HepG2 (cell line): ENCODE results near the gene XAF1. TPM values are rescaled to one million over a fixed set of nuclear protein-coding genes. Genes with fewer than 3 reads are reported as not detected.

ENCODE experiments used
- ATAC-seq: fragments of 200-7000 bp; cut with Tn5 transposase; 3 replicates; pipeline ENCODE4 v1.9.1; 2020; ENCODE audit warnings: mild to moderate bottlenecking, moderate library complexity
- BruUV-seq: library from RNA; stranded (reverse); fragments of 400-500 nt; replicated peaks from 2 replicates; lab custom pipeline; 2021; lab: Mats Ljungman, UMichigan
- CTCF ChIA-PET: fragments of 300-600 bp; formaldehyde crosslinking; extraction: SDS; loops from one replicate; lab custom pipeline; 2021; ENCODE audit warnings: low total read pairs, inconsistent platforms, low intra/inter-chr PET ratio; lab: Yijun Ruan, JAX
- POLR2A ChIA-PET: fragments of 350-600 bp; sonication (Branson Sonifier 250); formaldehyde crosslinking; loops from one replicate; lab custom pipeline; 2020; ENCODE audit warnings: antibody characterized with exemption, inconsistent platforms; lab: Yijun Ruan, JAX
- DNase-seq: peaks from one replicate; pipeline ENCODE4 v3.0.0-alpha.2; 2015; ENCODE audit warnings: low spot score
- FAIRE-seq: peaks from 3 replicates; lab custom pipeline; 2011; peaks lifted over from hg19 to GRCh38; lab: Jason Lieb, UNC
- H2AFZ ChIP-seq: one replicate; pipeline ENCODE4 v1.6.1; 2011; ENCODE audit warnings: low read length, inconsistent platforms
- H3K27ac ChIP-seq: fragments of 300-600 bp; 3 replicates; pipeline ENCODE4 v1.8.0; 2011; ENCODE audit warnings: mixed run types, mild to moderate bottlenecking, mixed read lengths, low read length, inconsistent platforms; ENCODE audit not compliant: insufficient read depth; ENCODE audit errors: extremely low read length
- H3K27me3 ChIP-seq, 2 experiments: fragments of 200-600 bp in 1 of 2; 2 replicates in 1 of 2; 3 replicates in 1 of 2; pipeline versions ENCODE4 v1.6.0 to v1.8.0; 2011; ENCODE audit warnings: low read length in 2 of 2, mild to moderate bottlenecking in 2 of 2, moderate library complexity in 2 of 2, inconsistent platforms in 1 of 2; ENCODE audit not compliant: insufficient read depth in 2 of 2, control insufficient read depth in 1 of 2
- H3K36me3 ChIP-seq, 2 experiments: fragments of 200-600 bp in 1 of 2; replicated peaks in 1 of 2; 2 replicates in 1 of 2; 3 replicates in 1 of 2; pipeline versions ENCODE4 v1.5.1 to v1.8.0; 2011; ENCODE audit warnings: low read length in 2 of 2, inconsistent platforms in 1 of 2; ENCODE audit not compliant: insufficient read depth in 2 of 2, control insufficient read depth in 1 of 2
- H3K4me1 ChIP-seq: 2 replicates; pipeline ENCODE4 v1.5.1; 2012; ENCODE audit warnings: low read length, inconsistent platforms; ENCODE audit not compliant: insufficient read depth
- H3K4me2 ChIP-seq: 2 replicates; pipeline ENCODE4 v1.6.0; 2011; ENCODE audit warnings: low read depth, low read length, inconsistent platforms
- H3K4me3 ChIP-seq, 3 experiments: fragments of 200-600 bp in 1 of 3; sonication (generic), shearing (Covaris generic) in 1 of 3; replicated peaks in 1 of 3; 2 replicates each; pipeline ENCODE4 v1.5.1; 2011 to 2016; ENCODE audit warnings: low read length in 3 of 3, inconsistent platforms in 2 of 3, low read depth in 2 of 3, mild to moderate bottlenecking in 2 of 3, control low read depth in 1 of 3, mixed read lengths in 1 of 3; ENCODE audit not compliant: insufficient read depth in 1 of 3
- H3K79me2 ChIP-seq: one replicate; pipeline ENCODE4 v1.6.1; 2011; ENCODE audit warnings: low read length, inconsistent platforms; ENCODE audit not compliant: insufficient read depth
- H3K9ac ChIP-seq: 2 replicates; pipeline ENCODE4 v1.6.0; 2011; ENCODE audit warnings: mild to moderate bottlenecking, low read depth, low read length, inconsistent platforms; ENCODE audit not compliant: insufficient read depth
- H3K9me3 ChIP-seq: 2 replicates; pipeline ENCODE4 v1.5.1; 2012; ENCODE audit warnings: mild to moderate bottlenecking, low read length
- H4K20me1 ChIP-seq: 2 replicates; pipeline ENCODE4 v1.6.0; 2011; ENCODE audit warnings: inconsistent platforms, mild to moderate bottlenecking, low read length, moderate library complexity; ENCODE audit not compliant: insufficient read depth
- FOXO1 ChIP-seq: sonication (generic); formaldehyde crosslinking; IDR thresholded peaks from 2 replicates; pipeline ENCODE4 v1.4.0; 2020; ENCODE audit warnings: missing genetic modification reagents
- HDAC6 ChIP-seq: fragments of 200-600 bp; sonication (generic); IDR thresholded peaks from 2 replicates; pipeline ENCODE4 v1.7.0; 2017; ENCODE audit warnings: mild to moderate bottlenecking, antibody characterized with exemption, low read length, low read depth
- ONECUT2 ChIP-seq: sonication (generic); formaldehyde crosslinking; IDR thresholded peaks from 2 replicates; pipeline ENCODE4 v1.4.0; 2020; ENCODE audit warnings: missing genetic modification reagents
- PTBP1 ChIP-seq: fragments of 200-400 bp; formaldehyde crosslinking; IDR thresholded peaks from 2 replicates; pipeline ENCODE4 v1.6.1; 2018; ENCODE audit warnings: low read length, low read depth; ENCODE audit not compliant: poor library complexity, severe bottlenecking
- TMF1 ChIP-seq: sonication (generic); formaldehyde crosslinking; IDR thresholded peaks from 2 replicates; pipeline ENCODE4 v1.8.1; 2022; ENCODE audit warnings: low read depth, missing genetic modification reagents
- ZNF10 ChIP-seq: sonication (generic); formaldehyde crosslinking; IDR thresholded peaks from 2 replicates; pipeline ENCODE4 v1.4.0; 2020; ENCODE audit warnings: mild to moderate bottlenecking, low read depth, missing genetic modification reagents, borderline replicate concordance
- ZNF556 ChIP-seq: sonication (generic); formaldehyde crosslinking; IDR thresholded peaks from 2 replicates; pipeline ENCODE4 v1.4.0; 2020; ENCODE audit warnings: mild to moderate bottlenecking, missing genetic modification reagents, borderline replicate concordance
- ZNF577 ChIP-seq: sonication (generic); formaldehyde crosslinking; IDR thresholded peaks from 2 replicates; pipeline ENCODE4 v1.4.0; 2020; ENCODE audit warnings: mild to moderate bottlenecking, low read depth, missing genetic modification reagents, borderline replicate concordance
- ZNF674 ChIP-seq: sonication (generic); formaldehyde crosslinking; IDR thresholded peaks from 2 replicates; pipeline ENCODE4 v1.5.0; 2020; ENCODE audit warnings: low read depth, mild to moderate bottlenecking, missing genetic modification reagents
- ZSCAN25 ChIP-seq: sonication (generic); formaldehyde crosslinking; IDR thresholded peaks from 2 replicates; pipeline ENCODE4 v1.8.0; 2022; ENCODE audit warnings: mild to moderate bottlenecking, missing genetic modification reagents
- WGBS: methylation state at CpG from one replicate; pipeline ENCODE4 v1.1.6; 2017; ENCODE audit warnings: low lambda C conversion rate; 5-methylcytosine and 5-hydroxymethylcytosine counted together
- in situ Hi-C: cut with HindIII; loops from 2 replicates; pipeline ENCODE4 v1.10.0; 2017; ENCODE audit warnings: low pct_unique_long_range_greater_than_20kb; ENCODE audit not compliant: extremely low pct_ligation_motif_present
- intact Hi-C: fragments of 100-400 bp; cut with micrococcal nuclease; formaldehyde crosslinking; loops from one replicate; pipeline ENCODE4 v1.10.0; 2022; ENCODE audit not compliant: unreplicated experiment
- polyA plus RNA-seq, 8 experiments: library from polyadenylated mRNA; depleted of rRNA in 3 of 8; stranded (reverse) in 7 of 8; unstranded in 1 of 8; fragments of >200 nt; fragmentation: Illumina TruSeq in 4 of 8; extraction: Trizol in 4 of 8; gene quantifications; 2 replicates each; pipeline versions ENCODE4 v1.2.1 to v1.2.3, GENCODE V29; 2011 to 2016; ENCODE audit warnings: low read depth in 4 of 8, missing spikeins in 1 of 8, mixed read lengths in 1 of 8; ENCODE audit not compliant: insufficient read depth in 1 of 8
- total RNA-seq, 5 experiments: library from RNA; depleted of rRNA; stranded (reverse); fragments of >200 nt; fragmentation: Illumina TruSeq; extraction: Trizol; gene quantifications; 2 replicates each; pipeline ENCODE4 v1.2.3, GENCODE V29; 2016; ENCODE audit warnings: low read depth in 1 of 5
- TF ChIP-seq, protein P1 (sequence below): sonication (generic); formaldehyde crosslinking; IDR thresholded peaks from 2 replicates; pipeline ENCODE4 v1.4.0; 2020; ENCODE audit warnings: missing genetic modification reagents
- TF ChIP-seq, protein P2 (sequence below): sonication (generic); formaldehyde crosslinking; IDR thresholded peaks from 2 replicates; pipeline ENCODE4 v1.9.0; 2021; ENCODE audit warnings: mild to moderate bottlenecking, missing genetic modification reagents

The XAF1 gene
- total and polyA plus RNA-seq, 2 of the 13 experiments (the other 11 are each of a cell fraction or from before 2014, with no cell fraction given): 1.2 to 2.4 TPM

DNA sequence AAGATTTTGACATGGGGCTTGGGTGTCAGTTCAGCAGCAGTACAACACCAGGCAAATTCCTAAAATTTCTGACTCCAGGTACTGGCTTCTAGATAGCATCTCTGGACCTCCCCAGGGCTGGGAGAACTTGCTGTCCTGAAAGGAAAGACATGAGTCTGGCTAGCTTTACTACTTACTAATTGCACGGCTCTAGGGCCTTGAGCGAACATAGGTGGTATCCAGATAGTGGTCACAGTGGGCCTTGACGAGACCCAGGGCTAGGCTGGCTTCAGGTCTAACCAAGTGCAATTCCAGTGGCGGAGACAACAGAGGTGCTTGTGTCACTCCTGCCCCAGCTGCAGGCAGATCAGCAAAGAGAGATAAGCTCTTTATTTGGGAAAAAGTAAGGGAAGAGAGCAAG is 26.3 kb upstream of the XAF1 start:
- no peak overlapping the region for H2AFZ ChIP-seq
- no peak overlapping the region for H3K4me2 ChIP-seq
- H3K9me3 ChIP-seq: no peaks in the 10 kb centered on the region
- WGBS: 20% methylated on average over 4 of the region's 4 CpGs
- H4K20me1 ChIP-seq: no peaks in the 10 kb centered on the region
- FAIRE-seq: no peak
- in situ Hi-C loops (no loop called here), intact Hi-C loops (no loop called here)
- no peak overlapping the region for H3K27ac ChIP-seq
- no peaks in the 10 kb centered on the region for H3K36me3 ChIP-seq
- no TSS peak for BruUV-seq
- POLR2A ChIA-PET: interaction anchor here (1.4 kb wide), 1 partner anchor 28 kb away, joined by 3 read pairs; no protein-coding TSS in a partner anchor
- no peak overlapping the region for H3K9ac ChIP-seq
- ATAC-seq: peak; percentile 28; the same call in 1 of the 3 replicates
- H3K27me3 ChIP-seq: peaks cover 0 to 1% of the 10 kb centered on the region in 2 experiments; a peak in 2 of 5 replicates
- no peak for DNase-seq
- H3K4me3 ChIP-seq: no peak overlapping the region
- CTCF ChIA-PET: no interaction called here
- no peaks in the 10 kb centered on the region for H3K79me2 ChIP-seq
- peaks cover 19% of the 10 kb centered on the region for H3K4me1 ChIP-seq
- TF ChIP-seq, protein P1, sequence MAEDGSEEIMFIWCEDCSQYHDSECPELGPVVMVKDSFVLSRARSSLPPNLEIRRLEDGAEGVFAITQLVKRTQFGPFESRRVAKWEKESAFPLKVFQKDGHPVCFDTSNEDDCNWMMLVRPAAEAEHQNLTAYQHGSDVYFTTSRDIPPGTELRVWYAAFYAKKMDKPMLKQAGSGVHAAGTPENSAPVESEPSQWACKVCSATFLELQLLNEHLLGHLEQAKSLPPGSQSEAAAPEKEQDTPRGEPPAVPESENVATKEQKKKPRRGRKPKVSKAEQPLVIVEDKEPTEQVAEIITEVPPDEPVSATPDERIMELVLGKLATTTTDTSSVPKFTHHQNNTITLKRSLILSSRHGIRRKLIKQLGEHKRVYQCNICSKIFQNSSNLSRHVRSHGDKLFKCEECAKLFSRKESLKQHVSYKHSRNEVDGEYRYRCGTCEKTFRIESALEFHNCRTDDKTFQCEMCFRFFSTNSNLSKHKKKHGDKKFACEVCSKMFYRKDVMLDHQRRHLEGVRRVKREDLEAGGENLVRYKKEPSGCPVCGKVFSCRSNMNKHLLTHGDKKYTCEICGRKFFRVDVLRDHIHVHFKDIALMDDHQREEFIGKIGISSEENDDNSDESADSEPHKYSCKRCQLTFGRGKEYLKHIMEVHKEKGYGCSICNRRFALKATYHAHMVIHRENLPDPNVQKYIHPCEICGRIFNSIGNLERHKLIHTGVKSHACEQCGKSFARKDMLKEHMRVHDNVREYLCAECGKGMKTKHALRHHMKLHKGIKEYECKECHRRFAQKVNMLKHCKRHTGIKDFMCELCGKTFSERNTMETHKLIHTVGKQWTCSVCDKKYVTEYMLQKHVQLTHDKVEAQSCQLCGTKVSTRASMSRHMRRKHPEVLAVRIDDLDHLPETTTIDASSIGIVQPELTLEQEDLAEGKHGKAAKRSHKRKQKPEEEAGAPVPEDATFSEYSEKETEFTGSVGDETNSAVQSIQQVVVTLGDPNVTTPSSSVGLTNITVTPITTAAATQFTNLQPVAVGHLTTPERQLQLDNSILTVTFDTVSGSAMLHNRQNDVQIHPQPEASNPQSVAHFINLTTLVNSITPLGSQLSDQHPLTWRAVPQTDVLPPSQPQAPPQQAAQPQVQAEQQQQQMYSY (CRISPR knock-in tag): no peak
- no peak for TF ChIP-seq ONECUT2 (CRISPR knock-in tag)
- no peak for TF ChIP-seq ZNF577
- TF ChIP-seq, protein P2, sequence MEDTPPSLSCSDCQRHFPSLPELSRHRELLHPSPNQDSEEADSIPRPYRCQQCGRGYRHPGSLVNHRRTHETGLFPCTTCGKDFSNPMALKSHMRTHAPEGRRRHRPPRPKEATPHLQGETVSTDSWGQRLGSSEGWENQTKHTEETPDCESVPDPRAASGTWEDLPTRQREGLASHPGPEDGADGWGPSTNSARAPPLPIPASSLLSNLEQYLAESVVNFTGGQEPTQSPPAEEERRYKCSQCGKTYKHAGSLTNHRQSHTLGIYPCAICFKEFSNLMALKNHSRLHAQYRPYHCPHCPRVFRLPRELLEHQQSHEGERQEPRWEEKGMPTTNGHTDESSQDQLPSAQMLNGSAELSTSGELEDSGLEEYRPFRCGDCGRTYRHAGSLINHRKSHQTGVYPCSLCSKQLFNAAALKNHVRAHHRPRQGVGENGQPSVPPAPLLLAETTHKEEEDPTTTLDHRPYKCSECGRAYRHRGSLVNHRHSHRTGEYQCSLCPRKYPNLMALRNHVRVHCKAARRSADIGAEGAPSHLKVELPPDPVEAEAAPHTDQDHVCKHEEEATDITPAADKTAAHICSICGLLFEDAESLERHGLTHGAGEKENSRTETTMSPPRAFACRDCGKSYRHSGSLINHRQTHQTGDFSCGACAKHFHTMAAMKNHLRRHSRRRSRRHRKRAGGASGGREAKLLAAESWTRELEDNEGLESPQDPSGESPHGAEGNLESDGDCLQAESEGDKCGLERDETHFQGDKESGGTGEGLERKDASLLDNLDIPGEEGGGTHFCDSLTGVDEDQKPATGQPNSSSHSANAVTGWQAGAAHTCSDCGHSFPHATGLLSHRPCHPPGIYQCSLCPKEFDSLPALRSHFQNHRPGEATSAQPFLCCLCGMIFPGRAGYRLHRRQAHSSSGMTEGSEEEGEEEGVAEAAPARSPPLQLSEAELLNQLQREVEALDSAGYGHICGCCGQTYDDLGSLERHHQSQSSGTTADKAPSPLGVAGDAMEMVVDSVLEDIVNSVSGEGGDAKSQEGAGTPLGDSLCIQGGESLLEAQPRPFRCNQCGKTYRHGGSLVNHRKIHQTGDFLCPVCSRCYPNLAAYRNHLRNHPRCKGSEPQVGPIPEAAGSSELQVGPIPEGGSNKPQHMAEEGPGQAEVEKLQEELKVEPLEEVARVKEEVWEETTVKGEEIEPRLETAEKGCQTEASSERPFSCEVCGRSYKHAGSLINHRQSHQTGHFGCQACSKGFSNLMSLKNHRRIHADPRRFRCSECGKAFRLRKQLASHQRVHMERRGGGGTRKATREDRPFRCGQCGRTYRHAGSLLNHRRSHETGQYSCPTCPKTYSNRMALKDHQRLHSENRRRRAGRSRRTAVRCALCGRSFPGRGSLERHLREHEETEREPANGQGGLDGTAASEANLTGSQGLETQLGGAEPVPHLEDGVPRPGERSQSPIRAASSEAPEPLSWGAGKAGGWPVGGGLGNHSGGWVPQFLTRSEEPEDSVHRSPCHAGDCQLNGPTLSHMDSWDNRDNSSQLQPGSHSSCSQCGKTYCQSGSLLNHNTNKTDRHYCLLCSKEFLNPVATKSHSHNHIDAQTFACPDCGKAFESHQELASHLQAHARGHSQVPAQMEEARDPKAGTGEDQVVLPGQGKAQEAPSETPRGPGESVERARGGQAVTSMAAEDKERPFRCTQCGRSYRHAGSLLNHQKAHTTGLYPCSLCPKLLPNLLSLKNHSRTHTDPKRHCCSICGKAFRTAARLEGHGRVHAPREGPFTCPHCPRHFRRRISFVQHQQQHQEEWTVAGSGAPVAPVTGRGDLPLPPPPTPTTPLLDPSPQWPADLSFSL (CRISPR knock-in tag): no peak
- no peak for TF ChIP-seq ZNF674 (CRISPR knock-in tag)
- no peak for TF ChIP-seq ZNF556 (CRISPR knock-in tag)
- no peak for TF ChIP-seq TMF1
- no peak for TF ChIP-seq HDAC6
- no peak for TF ChIP-seq PTBP1
- no peak for TF ChIP-seq ZNF10
- TF ChIP-seq FOXO1: no peak
- TF ChIP-seq ZSCAN25: no peak
